ENCODE results near the gene SHISAL2A.
A peak's percentile ranks its signal among the peaks of the same experiment; 100 is the strongest.

The SHISAL2A gene

DNA sequence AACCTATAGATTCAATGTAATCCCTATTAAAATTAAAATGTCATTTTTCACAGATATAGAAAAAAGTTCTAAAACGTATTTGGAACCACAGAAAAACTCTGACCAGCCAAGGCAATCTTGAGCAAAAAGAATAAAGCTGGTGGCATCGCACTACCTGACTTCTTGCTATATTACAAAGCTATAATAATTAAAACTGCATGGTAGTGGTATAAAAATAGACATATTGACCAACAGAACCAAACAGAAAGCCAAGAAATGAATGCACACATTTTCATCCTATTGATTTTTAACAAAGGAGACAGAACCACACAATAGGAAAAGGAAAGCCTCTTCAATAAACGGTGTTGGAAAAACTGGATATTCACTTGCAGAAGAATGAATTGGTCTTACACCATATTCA, 9.2 kb upstream of the SHISAL2A start:
- DNase-seq = no peak

DNA sequence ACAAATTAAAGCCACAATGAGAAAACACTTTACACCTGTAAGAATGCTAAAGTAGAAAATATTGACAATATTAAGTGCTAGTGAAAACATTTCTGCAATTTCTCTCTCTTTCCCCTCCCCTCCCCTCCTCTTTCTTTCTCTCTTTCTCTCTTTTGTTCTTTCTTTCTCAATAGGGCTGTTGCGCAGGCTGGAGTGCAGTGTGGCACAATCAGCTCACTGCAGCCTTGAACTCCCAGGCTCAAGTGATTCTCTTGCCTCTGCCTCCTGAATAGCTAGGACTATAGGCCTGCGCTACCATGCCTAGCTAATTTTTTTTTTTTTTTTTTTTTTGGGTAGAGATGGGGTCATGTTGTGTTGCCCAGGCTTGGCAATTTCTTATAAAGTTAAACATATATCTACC, 5.9 kb upstream of the SHISAL2A start:
- no peak for DNase-seq

DNA sequence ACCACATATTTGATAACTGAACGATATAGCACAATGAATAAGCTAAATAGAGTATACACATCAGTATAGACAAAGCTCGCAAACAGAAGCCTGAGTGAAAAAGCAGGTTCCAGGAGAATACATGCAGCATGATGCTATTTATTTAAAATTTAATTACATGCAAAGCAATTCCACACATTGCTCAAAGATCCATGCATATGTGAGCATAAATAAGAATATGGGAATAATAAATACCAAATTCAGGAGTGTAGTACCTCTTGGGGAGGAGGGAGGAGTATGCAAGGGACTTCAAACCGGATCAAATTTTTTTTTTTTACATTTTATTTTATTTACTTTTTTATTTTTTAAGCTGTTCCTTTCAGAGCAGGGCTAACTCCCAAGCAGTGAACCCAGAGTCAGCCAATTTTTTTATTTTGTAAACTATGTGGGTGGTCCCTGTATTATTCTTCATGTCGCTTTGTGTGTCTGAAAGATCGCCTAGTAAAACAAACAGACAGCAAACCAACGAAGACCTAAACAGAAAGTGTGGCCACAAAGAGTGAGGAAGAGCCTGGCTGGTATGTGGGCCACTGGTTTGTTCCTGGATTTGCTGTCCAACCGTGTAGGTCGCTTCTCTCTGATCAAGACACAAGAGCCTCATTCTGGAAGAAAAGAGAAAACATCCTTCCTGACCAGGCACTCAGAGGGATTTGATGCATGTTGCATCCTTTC, 4.2 kb upstream of the SHISAL2A start:
- DNase-seq = no peak

DNA sequence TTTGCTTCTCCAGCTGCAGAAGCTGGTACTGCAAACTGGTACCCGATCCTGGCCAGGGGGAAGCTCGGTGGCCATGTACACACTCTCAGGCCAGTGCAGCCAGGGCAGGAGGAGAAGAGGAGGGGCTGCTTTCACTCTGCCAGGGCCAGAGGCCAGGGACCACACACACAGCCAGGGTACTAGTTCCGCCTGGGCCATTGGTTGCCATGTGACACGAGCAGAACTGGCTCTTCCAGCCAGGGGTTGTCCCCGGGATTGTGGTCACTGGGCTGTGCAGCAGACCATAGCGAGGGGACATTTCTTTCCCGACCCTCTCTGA, 3.7 kb upstream of the SHISAL2A start:
- DNase-seq = no peak

DNA sequence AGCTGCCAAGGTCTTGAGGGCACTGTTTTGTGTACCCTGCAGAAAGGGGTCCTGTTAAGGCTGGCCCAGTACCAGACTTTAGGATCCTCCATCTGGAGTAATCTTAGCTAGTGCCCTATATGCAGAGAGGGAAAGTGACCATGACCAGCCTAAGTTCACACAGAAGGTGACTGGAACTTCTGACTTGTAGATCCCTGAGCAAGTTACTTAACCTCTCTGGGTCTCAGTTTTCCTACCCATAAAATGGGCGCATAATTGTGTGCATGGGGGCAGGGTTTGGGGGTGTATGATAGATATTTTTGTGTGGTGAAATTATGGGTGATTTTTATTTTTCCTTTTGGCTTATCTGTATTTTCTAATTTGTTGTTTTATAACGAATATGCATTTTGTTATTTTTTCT, 3.3 kb upstream of the SHISAL2A start:
- DNase-seq = no peak

DNA sequence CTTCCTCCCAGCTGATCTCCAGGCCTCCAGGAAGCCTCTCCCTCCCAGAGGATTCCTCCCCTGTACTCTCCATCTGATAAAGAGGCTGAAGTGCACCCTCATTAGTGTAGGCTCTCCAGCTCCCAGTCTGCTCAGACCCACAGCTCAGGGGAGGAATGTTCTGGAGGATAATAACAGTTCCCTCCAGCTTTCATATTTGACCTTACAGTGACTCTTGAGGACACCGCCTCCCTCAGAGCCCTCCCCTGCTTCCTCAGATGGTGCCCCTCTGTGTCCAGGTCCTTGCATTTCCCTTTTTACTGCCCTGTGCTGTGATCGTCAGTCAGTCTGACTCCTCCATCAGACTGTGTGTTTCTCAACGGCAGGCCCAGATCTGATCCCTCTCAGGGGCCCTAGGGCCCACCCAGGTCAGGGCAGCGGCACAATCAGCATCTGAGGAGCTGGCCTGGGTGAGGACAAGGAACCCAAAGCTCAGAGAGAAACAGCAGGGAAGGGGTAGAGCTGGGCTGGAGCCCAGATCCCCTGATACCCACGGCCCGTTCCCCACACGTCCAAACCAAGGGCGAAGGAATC, 1.1 kb upstream of the SHISAL2A start:
- peak; percentile 12 for DNase-seq

DNA sequence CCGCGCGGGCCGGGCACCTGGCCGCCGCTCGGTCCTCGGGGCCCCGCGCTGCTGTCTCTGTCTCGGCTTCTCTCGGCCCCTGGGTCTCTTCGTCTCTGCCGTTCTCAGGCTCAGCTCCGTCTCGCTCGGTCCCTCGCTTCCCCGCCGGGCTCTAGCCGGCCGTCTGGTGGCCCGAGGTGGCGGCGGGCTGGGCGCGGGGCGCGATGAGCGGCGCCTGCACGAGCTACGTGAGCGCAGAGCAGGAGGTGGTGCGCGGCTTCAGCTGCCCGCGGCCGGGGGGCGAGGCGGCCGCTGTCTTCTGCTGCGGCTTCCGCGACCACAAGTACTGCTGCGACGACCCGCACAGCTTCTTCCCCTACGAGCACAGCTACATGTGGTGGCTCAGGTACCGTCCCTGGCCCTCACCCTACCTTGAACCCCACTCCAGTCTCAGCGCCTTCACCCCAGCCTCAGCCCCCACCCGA, 355 bp downstream of the SHISAL2A start:
- DNase-seq = peak; percentile 49

DNA sequence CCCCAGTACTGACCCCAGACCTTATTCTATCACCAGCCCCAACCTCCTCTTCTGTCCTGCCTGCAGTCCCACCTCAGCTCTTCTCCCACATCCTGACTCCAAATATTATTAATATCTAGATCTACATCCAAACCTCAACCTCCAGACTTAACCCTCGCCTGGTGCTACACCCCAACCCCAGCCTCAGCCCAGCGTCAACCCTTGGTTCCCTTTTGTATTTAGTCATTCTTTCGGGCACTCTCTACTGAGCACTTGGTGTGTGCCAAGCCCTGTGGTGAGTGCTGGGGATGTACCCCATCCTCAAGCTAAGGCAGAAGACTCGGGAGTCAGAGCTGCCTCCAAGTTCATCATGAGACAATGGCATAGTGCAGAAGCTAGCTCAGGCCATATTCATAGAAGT, 1.1 kb downstream of the SHISAL2A start:
- peak; percentile 32 for DNase-seq

DNA sequence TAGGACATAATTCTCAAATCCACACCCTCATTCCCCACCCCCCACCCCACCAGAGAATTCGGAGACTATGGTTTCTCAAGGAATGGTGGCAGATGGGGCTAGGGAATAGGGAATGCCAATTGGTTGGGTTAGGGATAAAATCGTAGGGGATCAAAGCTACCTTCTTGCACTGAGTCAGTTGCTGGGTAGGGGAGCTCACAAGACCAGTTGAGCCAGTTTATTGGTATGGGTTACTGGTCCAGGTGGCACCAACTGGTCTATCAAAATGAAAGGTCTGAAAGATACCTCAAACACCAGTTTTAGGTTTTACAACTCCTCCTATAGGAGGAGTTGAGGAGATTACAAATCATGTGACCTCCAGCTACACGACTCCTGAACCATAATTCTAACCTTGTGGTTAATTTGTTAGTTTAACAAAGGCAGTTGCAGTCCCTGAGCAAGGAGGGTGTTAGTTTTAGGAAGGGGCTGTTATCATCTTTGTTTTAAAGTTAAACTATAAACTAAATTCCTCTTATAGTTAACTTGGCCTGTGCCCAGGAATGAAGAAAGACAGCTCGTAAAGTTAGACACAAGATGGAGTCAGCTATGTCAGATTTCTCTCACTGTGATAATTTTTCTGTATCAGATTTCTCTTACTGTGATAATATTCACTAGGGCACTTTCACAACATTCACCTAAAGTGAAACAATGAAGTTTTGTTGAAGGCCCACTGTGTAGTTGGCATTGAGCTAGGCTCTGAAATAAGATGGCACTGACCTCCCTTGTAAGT, 2.5 kb downstream of the SHISAL2A start:
- peak; percentile 63 for DNase-seq

DNA sequence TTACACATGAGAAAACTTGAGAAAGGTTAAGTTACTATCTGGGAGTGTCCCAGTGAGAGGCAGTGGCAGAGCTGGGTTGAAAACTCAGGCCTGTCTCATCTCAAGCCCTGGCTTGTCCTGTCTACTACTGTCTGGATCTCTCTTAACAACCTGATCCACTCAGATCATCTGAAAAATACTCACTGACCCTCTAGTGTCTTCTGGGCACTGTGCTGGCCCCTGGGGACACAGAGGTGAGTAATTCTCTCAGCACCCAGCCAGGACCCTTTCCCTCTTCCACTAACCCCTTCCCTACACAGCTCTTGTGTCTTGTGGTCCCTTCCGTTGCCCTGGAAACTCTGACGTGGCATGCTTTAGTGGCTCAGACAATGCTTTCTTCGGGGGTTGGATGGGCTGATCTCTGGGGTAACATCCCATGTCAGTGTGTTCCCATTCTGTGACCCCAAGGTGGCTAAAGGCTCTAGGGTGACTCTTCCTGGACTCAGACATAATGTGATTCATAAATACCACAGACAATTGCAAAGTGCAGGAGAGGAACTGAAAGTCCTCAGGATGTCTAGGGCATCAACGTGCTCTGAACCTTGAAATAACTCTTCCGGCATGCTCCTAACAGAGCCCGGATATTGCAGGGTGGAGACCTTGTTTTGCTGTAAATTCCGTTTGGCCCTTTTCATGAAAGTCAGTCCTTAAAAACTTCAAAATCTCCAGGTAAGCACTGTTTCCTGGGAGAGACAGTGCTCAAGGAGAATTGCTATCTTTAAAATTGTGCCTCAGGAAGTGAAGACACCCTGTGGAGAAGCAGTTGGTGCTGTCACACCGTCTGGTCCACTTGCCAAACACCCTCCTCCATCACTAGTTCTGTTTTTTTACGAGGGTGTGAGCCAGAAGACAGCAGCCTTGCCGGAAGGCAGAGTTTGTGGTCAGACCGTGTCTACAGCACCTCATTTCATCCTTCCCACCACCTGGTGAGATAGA, 4.0 kb downstream of the SHISAL2A start:
- peak; percentile 89 for DNase-seq

DNA sequence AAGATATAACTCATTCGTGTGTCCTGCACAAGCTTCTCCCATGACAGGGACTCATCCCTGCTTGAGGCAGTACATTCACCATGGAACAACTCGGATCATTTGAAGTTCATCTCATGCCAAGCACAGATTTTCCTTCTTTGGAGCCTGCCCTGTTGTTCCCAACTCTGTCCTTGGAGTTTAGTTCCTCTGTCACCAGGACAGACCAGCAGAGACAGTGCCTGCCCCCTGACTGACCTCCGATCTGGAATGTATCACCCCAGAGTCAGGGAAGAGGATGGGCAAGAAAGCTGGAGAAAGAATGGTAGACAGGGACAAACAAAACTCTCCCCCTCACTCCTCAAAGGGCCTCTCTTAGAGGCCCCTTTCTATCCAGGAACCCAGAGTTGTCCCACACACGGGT, 5.0 kb downstream of the SHISAL2A start:
- no peak for DNase-seq

DNA sequence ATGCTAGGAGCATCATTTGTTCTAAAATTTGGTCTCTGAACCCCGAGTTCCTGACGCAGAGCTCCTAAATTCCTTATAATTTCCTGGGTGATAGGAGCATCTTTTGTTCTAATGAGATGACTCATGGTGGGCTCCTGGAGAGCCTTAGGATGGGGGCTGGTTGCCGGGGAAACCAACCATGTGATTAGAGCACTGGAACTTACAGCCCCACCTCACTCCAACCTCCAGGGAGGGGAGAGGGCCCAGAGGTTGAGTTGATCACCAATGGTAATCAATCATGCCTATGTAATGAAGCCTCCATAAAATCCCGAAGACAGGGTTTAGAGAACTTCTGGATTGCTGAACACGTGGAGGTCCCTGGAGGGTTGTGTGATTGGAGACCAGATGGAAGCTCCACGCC, 7.7 kb downstream of the SHISAL2A start:
- DNase-seq = no peak

DNA sequence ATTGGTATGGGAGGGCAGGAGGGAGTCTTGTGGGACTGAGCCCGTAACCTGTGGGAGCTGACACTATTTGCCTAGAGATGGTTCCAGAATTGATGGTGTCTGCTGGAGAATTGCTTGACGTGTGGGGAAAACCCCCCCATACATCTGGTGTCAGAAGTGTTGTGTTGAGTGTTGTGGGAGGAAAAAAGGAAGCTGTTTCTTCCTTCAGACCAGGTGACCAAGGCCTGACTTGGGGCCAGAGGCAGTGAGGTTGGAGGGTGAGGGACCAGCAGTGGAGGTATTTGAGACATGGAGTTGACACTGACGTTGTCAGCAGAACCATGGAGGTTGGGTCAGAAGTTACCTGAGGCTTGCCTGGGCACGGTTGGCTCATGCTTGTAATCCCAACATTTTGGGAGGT, 8.3 kb downstream of the SHISAL2A start:
- DNase-seq = peak; percentile 5

DNA sequence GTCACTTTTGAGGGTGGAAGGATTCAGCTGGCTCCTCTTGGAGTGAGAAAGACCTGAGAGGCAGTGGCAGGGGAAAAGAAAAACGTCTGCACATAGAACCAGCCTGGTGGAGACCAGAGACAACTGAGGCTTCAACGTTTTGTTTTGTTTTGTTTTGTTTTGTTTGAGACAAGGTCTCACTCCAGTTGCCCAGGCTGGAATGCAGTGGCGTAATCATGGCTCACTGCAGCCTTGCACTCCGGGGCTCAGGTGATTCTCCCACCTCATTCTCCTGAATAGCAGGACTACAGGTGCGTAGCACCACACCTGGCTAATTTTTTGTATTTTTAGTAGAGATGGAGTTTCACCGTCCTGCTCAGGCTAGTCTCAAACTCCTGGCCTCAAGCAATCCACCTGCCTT, 12.3 kb downstream of the SHISAL2A start:
- DNase-seq = no peak

DNA sequence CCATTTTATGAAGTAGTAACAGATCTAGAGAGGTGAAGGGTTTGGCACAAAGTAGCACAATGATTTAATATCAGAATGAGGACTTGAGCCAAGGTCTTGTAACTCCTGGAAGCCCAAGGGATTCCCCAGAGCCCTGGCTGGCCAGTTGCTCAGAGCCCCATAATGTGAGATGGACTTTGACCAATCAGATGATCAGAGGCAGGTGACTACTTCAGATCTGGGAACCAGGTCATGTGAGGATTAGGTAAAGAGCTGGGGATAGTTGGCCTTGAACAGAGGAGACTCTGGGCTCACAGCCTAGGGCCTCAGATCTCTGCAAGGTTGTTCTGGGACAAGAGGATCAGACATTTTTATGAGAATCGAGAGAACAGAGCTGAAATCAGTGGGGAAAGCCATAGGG, 18.9 kb downstream of the SHISAL2A start:
- DNase-seq = no peak

DNA sequence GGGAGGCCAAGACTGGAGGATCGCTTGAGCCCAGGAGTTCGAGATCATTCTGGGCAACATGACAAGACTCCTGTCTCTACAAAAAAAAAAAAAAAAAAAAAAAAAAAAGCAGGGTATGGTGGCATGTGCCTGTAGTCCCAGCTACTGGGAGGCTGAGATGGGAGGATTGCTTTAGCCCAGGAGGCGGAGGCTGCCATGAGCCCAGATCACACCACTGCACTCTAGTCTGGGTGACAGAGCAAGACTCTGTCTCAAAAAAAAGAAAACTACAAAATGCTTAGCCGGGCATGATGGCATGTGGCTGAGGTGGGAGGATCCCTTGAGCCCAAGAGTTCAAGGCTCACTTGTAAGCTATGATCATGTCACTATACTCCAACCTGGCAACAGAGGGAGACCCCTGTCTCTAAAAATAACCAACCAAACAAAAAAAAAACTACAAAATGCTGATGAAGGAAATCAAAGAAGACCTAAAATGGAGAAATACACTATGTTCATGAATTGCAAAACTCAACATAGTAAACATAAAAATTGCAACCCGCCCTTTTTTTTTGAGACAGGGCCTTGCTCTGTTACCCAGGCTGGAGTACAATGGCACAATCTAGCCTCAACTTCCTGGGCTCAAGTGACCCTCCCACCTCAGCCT, 20.4 kb downstream of the SHISAL2A start:
- no peak for DNase-seq

DNA sequence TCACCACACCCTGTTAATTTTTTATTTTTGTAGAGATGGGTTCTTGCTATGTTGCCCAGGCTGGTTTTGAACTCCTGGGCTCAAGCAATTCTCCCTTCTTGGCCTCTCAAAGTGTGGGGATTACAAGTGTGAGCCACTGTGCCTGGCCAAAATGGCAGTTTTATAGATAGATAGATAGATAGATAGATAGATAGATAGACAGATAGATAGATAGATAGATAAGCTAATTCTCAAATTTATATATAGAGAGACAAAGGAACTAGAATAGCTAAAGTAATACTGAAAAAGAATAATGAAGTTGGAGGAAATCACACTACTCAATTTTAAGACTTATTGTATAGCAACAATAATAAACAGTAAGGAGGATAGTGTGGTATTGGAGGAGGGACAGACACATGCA, 21.1 kb downstream of the SHISAL2A start:
- no peak for DNase-seq

DNA sequence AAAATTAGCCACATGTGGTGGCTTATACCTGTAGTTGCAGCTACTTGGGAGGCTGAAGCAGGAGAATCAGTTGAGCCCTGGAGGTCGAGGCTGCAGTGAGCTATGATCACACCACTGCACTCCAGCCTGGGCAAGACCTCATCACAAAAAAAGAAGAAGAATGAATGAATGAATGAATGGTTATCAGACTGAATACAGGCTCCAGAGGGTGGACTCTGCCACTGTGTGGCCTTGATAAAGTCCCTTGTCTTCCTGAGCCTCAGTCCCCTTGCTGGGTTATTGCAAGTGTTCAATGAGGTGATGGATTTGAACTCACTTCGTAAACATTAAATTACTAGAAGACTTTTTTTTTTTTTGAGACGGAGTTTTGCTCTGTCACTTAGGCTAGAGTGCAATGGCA, 24.7 kb downstream of the SHISAL2A start:
- DNase-seq = no peak

DNA sequence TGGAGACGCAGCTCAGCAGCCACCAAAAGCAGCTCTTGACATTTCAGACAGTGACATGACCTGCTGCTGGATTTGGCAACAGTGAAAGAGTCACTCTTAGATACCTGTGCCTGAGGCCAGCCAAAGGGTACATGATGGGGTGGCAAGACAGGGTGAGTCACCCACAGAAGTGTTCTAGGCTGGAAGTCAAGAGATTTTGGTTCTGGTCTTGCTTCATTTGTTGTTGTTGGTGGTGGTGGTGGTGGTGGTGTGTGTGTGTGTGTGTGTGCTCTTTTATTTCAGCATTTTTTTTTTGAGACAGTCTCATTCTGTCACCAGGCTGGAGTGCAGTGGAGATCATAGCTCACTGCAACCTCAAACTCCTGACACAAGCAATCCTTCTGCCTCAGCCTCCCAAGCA, 25.8 kb downstream of the SHISAL2A start:
- no peak for DNase-seq

DNA sequence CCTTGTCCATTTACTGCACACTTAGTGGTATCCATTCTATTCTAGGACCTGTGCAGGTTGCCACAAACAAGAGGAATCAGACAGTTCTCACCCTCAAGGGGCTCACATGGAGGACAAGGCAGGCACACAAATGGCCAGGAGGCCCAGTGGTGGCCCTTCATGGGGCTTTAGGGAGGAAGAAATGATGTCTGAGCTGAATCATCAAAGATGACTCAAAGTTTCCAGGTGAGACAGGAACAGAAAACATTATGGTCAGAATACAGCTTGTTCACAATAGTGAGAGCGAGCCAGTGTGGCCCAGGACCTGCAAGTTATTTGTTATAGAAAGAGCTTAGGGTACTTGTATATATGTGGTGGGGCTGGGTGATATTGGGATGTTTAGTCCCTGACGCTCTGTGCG, 26.4 kb downstream of the SHISAL2A start:
- no peak for DNase-seq

DNA sequence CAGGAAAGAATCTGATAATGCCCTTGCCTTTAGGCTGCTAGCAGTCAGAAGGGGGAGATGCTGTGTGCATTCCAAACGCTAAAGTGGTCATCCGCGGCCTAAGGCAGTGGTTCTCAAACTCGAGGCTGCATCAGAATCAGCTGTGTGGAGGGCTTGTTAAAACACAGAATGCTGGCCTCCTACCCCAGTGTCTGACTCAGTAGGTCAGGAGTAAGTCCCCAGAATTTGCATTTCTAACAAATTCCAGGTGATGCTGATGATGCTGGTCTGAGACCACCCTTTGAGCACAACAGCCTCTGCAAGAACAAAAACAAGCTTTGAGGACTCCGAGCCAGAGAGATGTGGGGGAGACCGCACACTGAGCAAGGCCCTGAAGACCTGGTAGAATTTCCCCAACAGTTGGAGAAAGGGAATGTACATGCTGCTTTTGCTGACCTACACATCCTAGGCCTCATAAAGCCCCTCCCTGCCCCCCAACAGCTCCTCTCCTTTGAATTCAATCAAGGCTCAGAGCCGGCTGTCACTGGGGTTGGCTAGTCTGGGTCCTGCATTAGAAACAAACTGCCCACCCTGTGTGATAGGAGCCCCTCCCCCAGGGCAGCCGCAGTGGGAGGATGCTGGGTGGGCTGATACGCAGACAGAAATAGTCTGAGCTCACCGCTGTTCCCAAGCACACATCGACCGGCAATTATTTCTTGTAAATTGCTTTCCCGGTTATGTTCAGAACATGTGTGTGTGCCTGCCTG, 27.1 kb downstream of the SHISAL2A start:
- no peak for DNase-seq

DNA sequence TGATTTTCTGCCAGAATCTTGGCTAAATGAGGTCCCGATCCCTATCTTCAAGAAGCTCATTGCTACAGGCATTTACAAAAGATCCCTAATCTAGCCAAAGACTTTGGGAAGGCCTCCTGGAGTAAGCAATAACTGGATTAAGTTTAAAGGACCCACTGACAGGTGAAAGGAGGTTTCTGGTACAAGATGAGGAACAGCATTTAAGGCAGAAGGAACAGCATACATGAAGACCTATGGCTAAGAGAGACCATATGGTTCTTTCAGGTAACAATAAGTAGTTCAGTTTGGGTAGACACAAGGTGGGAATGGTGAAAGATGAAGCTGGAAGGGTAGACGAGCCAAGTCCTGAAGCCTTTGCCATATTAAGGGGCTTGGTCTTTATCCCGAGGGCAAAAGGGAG, 27.8 kb downstream of the SHISAL2A start:
- DNase-seq = no peak
